ENCODE data around the gene ATP6V0A1.

GRCh38 chr17:42411905-42412679 lies 46.6 kb upstream of the ATP6V0A1 start:
- TF ChIP-seq CTCF (IDR thresholded peaks at IDR 0.05) (no peak), ZFX (IDR thresholded peaks at IDR 0.05; ENCODE audit: borderline replicate concordance) (no peak)

All from 22Rv1 (cell line).